Ishikawa (cell line): Measurements from ENCODE around the gene CLDND1.

Experiments
- EGR1 ChIP-seq: IDR thresholded peaks from 2 replicates; pipeline ENCODE4 v1.6.1; 2012
- USF1 ChIP-seq: IDR thresholded peaks from 2 replicates; pipeline ENCODE4 v1.6.1; 2012
- YY1 ChIP-seq: IDR thresholded peaks from 2 replicates; pipeline ENCODE4 v1.6.1; 2012; ENCODE audit warnings: low read depth

GRCh38 chr3:98556164-98557130 is 33.7 kb upstream of the CLDND1 start:
- TF ChIP-seq EGR1 (no peak), YY1 (no peak), USF1 (no peak)
